Measurements from ENCODE around the gene S100A7A.

GRCh38 chr1:153447498-153448170 lies 31.3 kb downstream of the S100A7A start:
- TF ChIP-seq GATA2 (IDR thresholded peaks at IDR 0.05; ENCODE audit: low read depth, low read length) (no peak), GATA3 (IDR thresholded peaks at IDR 0.05; ENCODE audit: low read depth, low read length) (no peak)
